Subcutaneous abdominal adipose tissue (tissue), 5 donors: ENCODE measurements around the gene HOXC12.

Source experiments
- H3K27ac ChIP-seq: one replicate; pipeline ENCODE4 v1.7.0; 2013; ENCODE audit warnings: low read depth, mild to moderate bottlenecking, inconsistent platforms, low read length, moderate library complexity
- H3K27me3 ChIP-seq, 5 donors: one replicate each; pipeline ENCODE4 v1.7.0; 2013; ENCODE audit warnings: low read length in 5 of 5, inconsistent platforms in 1 of 5; ENCODE audit not compliant: control insufficient read depth in 5 of 5, insufficient read depth in 4 of 5
- H3K36me3 ChIP-seq, 5 donors: one replicate each; pipeline ENCODE4 v1.7.0; 2013; ENCODE audit warnings: low read length in 5 of 5; ENCODE audit not compliant: control insufficient read depth in 5 of 5, insufficient read depth in 5 of 5
- H3K4me1 ChIP-seq, 5 donors: one replicate each; pipeline ENCODE4 v1.7.0; 2013; ENCODE audit warnings: low read length in 5 of 5, mild to moderate bottlenecking in 3 of 5, moderate library complexity in 1 of 5; ENCODE audit not compliant: control insufficient read depth in 5 of 5, insufficient read depth in 5 of 5
- H3K4me3 ChIP-seq, 5 donors: one replicate each; pipeline ENCODE4 v1.7.0; 2013; ENCODE audit warnings: low read length in 5 of 5, low read depth in 1 of 5
- H3K9ac ChIP-seq, 5 donors: one replicate each; pipeline ENCODE4 v1.7.0; 2013; ENCODE audit warnings: low read length in 5 of 5, mild to moderate bottlenecking in 4 of 5, moderate library complexity in 3 of 5
- H3K9me3 ChIP-seq, 5 donors: one replicate each; pipeline ENCODE4 v1.7.0; 2013; ENCODE audit warnings: low read length in 5 of 5; ENCODE audit not compliant: control insufficient read depth in 5 of 5
- donor health status: healthy.
- donor health status: healthy.
- donor health status: healthy.
- donor health status: healthy.
- donor health status: healthy.

HOXC12 gene

DNA sequence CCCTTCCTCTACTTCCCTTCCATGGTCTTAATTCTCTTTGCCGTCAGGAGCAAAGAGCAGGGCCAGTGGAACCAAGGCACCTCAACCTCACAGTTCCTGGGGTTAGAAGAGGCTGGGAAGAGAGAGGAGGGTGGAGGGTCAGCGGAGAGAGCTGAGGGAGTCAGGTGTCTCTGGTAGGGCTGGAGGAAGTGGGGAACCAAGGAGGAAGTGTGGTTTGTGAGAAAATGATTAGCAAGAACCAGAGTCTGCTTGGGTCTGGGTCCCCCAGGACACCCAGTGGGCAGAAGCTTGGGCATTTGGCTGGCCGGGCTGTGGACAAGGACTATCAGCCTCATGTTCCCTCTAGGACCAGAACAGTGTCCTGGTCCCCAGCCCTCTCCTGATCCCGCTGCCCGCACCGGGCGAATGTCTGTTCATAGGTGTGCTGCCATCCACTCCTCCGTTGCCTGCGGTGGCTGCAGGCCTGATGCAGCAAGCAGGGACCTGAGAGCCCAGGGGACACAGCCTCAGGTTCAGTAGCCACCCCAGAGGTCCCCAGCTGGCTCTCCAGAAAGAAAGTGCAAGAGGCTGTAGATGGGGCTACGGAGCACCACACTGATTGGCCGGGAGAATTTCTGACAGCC is 2.3 kb downstream of the HOXC12 start:
- Histone ChIP-seq H3K27me3 (peaks cover 83 to 95% (median 90%) of the 10 kb centered on the region in 5 donors), H3K9ac (no peak overlapping the region), H3K9me3 (peaks cover 0 to 2% (median 0%) of the 10 kb centered on the region in 5 donors), H3K4me1 (peaks cover 0 to 33% (median 27%) of the 10 kb centered on the region in 5 donors), H3K27ac (no peak overlapping the region), H3K36me3 (no peaks in the 10 kb centered on the region), H3K4me3 (no peak overlapping the region)

DNA sequence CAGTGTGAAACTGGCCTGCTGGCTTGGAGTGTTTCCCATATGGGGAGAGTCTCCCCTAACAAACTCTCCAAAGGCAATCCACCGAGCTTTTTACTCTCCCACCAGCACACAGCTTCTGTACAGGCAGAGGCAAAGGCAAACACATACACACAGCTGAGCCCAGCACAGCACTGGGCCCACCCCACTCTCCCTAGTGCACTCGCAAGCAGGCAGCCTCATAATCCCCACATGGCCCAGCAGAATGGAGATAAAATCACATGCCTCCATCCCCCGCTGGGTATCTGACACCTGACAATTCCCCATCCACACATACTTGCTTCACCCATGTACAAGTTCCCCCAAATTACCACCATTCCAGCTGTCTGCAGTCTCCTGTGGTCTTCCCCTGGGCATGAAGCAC is 3.4 kb downstream of the HOXC12 start:
- Histone ChIP-seq H3K4me3 (no peak overlapping the region), H3K9me3 (peaks cover 0 to 2% (median 0%) of the 10 kb centered on the region in 5 donors), H3K27me3 (peaks cover 84 to 96% (median 95%) of the 10 kb centered on the region in 5 donors), H3K27ac (no peak overlapping the region), H3K4me1 (peaks cover 0 to 24% (median 21%) of the 10 kb centered on the region in 5 donors), H3K9ac (no peak overlapping the region), H3K36me3 (no peaks in the 10 kb centered on the region)

DNA sequence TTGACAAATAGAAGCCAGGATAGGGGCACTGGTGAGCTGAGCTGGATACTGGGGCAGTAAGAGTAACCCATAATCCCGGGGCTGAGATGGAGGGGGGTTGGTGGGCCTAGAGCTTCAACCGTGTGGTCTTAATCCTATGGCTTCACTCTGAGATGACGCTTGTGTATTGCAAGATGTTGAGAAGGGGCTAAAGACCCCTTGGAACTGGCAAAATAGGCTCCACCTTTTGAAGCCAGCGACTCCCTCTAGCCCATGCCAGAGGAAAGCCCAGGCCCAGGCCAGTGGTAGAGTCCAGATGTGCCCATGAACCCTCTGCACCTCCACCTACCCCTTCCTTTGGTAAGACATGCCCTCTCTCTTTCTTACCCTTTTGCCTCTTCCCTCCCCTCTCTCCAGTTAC is 4.6 kb downstream of the HOXC12 start:
- peaks cover 0 to 2% (median 0%) of the 10 kb centered on the region in 5 donors for H3K9me3 ChIP-seq
- peaks cover 0 to 15% (median 13%) of the 10 kb centered on the region in 5 donors for H3K4me1 ChIP-seq
- H3K27ac ChIP-seq: no peak overlapping the region
- H3K27me3 ChIP-seq: peaks cover 87 to 98% (median 95%) of the 10 kb centered on the region in 5 donors
- no peaks in the 10 kb centered on the region for H3K36me3 ChIP-seq
- H3K9ac ChIP-seq: no peak overlapping the region
- H3K4me3 ChIP-seq: no peak overlapping the region

DNA sequence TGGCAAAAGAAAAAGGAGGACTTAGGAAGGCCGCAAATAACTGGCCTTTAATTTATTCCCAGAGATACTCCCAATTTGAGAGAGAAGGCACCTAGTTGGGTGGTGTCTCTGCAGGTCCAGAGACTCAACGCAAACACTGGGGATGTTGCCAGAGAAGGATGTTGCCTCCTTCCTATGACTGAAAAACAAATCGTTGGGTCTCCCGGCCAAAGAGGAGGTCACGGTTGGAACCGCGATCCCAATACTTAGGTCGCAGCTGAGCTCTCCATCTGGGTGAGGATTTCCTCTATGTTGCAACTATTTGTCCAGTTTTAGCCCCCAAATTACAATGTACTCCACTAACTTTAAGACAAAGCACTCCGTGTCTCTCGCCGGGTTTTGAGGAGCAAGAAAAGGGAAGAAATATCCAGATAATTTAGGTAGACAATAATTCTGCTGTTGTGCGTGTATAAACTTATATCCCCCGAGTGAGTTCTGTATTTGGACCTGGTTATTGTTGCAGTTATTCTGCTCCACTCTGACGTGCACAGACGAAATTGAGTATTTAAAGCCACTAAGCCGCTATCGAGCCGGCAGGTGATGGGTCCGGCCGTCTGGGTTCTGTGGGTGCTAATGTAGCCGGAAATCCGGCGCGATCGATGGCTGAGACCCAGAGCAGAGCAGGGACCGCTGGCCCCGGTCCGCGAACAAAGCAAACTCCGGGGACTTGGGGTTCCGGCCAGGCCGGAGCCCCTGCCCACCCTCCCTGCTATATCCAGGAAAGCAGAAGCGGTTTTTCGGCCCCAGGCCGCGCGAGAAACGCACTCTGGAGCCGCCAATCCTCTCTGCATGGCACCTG is 5.7 kb downstream of the HOXC12 start:
- Histone ChIP-seq H3K36me3 (no peaks in the 10 kb centered on the region), H3K27me3 (peaks cover 94 to 100% (median 97%) of the 10 kb centered on the region in 5 donors), H3K9me3 (peaks cover 0 to 2% (median 0%) of the 10 kb centered on the region in 5 donors), H3K9ac (no peak overlapping the region), H3K27ac (no peak overlapping the region), H3K4me1 (peaks cover 0 to 14% (median 9%) of the 10 kb centered on the region in 5 donors), H3K4me3 (no peak overlapping the region)

DNA sequence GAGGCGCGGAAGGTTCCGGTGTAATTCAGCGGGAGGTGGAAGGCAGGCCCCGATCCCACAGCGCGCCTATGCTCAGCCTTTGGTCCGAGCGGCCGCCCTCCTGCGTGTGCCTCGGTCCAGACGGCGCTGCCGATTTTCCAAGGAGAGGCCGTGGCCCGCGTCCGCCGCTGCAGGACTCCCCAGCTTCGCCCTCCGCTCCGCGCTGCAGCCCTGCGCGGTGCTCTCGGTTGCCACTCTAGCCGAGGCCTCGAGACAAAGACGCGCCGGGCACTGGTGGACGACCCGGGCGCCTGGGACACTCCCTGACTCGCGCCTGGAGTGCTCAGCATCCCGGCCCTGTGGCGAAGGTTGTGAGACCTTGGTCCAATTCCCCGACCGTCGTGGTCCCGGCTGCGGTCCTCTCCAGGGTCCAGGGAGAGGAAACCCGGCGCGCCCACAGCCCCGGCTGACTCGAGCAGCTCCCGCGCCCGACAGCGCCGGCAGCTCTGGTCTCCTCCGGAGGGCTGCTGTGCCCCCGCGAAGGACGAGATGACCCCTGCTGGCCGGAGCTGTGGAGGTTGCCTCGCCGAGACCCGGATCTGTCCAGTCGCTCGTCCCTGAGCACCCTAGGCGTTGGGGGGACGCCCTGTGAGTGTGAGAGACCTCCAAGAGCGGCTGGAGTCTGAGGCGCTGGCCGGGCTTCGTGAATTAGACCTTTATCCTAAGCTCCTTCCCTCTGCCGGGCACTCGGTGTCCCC is 6.5 kb downstream of the HOXC12 start:
- Histone ChIP-seq H3K4me3 (no peak overlapping the region), H3K9ac (no peak overlapping the region), H3K36me3 (no peaks in the 10 kb centered on the region), H3K9me3 (peaks cover 0 to 2% (median 0%) of the 10 kb centered on the region in 5 donors), H3K27me3 (peaks cover 88 to 100% (median 96%) of the 10 kb centered on the region in 5 donors), H3K4me1 (peaks cover 0 to 15% (median 10%) of the 10 kb centered on the region in 5 donors), H3K27ac (no peak overlapping the region)

DNA sequence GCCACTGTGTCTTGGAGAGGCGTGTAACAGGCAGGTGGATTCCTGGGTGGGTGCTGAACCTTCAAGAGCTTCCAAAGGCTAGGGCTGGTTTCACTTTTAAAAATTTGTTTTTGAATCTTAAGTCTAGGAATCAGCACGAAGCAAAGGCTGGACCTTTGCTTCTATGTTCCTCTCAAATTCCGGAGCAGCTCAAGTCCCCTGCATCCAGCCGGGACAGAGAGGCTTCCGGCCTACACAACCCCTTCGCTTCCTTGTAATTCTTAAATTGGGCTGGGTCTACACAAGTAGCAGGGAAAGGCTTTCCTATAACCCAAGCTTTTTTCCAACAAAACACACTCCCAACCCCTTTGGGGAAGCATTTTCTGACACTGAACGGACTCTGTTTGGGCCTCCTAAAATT is 8.3 kb downstream of the HOXC12 start:
- Histone ChIP-seq H3K27me3 (peaks cover 87 to 100% (median 92%) of the 10 kb centered on the region in 5 donors), H3K36me3 (no peaks in the 10 kb centered on the region), H3K9me3 (peaks cover 0 to 2% (median 0%) of the 10 kb centered on the region in 5 donors), H3K9ac (no peak overlapping the region), H3K27ac (no peak overlapping the region), H3K4me3 (no peak overlapping the region), H3K4me1 (peaks cover 0 to 17% (median 15%) of the 10 kb centered on the region in 5 donors)

DNA sequence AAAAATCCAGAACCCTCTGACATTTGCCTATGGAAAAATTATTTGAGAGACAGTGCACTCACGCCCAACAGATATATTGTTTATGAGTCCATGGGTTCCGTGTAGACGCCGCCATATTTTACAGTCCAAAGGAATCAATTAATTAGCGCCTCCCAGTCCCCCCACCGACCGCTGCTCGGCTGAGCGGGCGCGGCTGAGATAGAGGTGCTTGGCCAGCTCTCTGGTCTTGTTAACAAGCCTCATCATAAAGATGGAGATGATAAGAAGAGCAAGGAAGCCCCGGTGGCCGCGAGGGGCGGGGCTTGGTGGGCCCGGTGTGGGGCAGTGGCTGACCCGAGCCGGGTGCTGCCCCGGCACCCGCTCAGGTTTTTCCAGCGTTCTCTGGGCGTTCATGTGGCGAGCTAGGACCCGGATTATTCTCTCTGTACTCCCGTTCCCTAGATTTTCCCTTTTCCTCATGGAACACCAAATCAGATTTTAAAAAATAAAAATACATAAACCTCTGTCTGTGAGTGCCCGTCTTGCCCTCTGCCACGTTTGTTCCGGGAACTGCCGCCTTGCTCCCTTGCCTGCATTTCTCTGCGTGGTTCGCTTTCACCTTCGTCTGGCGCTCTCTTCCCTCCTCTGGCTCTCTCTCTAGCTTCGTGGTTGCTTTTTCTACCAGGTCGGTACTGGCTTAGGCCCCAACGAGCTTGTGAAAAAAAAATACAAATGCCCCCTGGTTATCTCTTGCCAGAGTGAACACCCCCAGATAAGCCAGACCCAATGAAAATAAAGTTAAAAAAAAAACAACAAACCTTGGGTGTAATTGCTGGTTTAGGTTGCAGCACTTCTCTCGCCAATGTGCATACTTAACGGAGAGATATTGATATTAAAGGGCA is 9.0 kb downstream of the HOXC12 start:
- H3K36me3 ChIP-seq: no peaks in the 10 kb centered on the region
- H3K4me1 ChIP-seq: peaks cover 0 to 17% (median 15%) of the 10 kb centered on the region in 5 donors
- peaks cover 85 to 100% (median 88%) of the 10 kb centered on the region in 5 donors for H3K27me3 ChIP-seq
- H3K27ac ChIP-seq: no peak overlapping the region
- H3K9ac ChIP-seq: no peak overlapping the region
- peaks cover 0 to 2% (median 0%) of the 10 kb centered on the region in 5 donors for H3K9me3 ChIP-seq
- H3K4me3 ChIP-seq: no peak overlapping the region

DNA sequence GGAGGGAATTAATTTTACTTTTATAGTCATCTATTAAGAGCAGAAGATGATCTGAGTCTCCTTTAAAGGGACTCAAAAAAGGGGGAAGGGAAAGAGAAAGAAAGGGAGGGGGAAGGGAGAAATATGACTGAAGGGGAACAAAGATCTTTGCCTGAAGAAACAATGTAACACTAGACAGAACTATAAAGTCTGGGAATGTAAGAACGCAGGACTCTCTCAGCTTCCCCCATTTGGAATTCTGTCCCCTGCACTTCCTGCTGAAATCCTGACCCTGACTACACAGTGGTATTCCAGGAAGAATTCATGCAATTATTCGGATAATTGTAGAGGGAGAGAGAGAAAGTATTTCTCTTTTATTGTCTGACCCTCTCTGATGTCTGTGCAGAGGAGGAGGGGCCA is 9.6 kb downstream of the HOXC12 start:
- no peak overlapping the region for H3K4me3 ChIP-seq
- H3K36me3 ChIP-seq: no peaks in the 10 kb centered on the region
- peaks cover 0 to 2% (median 0%) of the 10 kb centered on the region in 5 donors for H3K9me3 ChIP-seq
- H3K27ac ChIP-seq: no peak overlapping the region
- no peak overlapping the region for H3K9ac ChIP-seq
- H3K4me1 ChIP-seq: peaks cover 0 to 17% (median 15%) of the 10 kb centered on the region in 5 donors
- H3K27me3 ChIP-seq: peaks cover 85 to 100% (median 90%) of the 10 kb centered on the region in 5 donors
